GM21786 (cell line): ENCODE results near the gene TRIM14.
"Not testable (repeated sequence)": the region's sequence is repeated elsewhere in the genome, so short reads cannot be mapped to it uniquely, and the experiment has no call there.

Source experiments
- ATAC-seq: cut with Tn5 transposase; IDR thresholded peaks from one replicate; pipeline ENCODE4 v1.9.1; 2021; ENCODE audit not compliant: unreplicated experiment

Gene TRIM14

DNA sequence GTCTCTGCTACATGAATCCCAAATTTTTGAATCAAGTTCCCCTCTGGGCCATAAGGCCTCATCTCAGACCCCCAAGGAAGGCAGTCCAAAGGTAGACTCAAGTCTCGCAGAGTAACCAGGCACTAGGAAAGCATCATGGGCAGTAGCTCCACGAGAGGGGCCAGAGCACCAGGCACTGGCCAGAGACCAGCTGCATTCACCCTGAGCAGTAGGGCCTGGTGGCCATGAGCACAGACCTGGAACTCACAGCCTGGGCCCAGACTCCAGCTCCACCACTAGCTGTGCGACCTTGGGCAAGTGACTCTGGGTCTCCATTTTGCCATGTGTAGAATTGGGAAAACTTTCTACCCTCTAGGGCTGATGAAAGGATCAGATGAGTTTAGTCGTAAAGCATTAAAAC lies 34.0 kb downstream of the TRIM14 start:
- ATAC-seq, result no peak

DNA sequence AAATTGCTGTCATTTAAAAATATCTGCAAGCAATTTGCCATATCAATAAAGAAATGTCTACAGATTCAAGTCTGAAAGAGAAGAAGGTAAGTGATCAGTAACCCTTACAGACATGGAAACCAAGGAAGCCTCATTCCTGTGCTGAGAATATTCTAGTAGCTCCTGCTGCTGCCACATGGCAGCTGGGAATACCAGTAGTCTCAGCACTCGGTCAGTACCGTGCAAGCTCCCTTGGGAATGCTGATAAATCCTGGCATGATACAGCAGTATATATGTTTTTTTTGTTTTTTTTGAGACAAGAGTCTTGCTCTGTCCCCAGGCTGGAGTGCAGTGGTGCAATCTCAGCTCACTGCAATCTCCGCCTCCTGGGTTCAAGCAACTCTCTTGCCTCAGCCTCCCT lies 34.6 kb downstream of the TRIM14 start:
- ATAC-seq, result no peak

DNA sequence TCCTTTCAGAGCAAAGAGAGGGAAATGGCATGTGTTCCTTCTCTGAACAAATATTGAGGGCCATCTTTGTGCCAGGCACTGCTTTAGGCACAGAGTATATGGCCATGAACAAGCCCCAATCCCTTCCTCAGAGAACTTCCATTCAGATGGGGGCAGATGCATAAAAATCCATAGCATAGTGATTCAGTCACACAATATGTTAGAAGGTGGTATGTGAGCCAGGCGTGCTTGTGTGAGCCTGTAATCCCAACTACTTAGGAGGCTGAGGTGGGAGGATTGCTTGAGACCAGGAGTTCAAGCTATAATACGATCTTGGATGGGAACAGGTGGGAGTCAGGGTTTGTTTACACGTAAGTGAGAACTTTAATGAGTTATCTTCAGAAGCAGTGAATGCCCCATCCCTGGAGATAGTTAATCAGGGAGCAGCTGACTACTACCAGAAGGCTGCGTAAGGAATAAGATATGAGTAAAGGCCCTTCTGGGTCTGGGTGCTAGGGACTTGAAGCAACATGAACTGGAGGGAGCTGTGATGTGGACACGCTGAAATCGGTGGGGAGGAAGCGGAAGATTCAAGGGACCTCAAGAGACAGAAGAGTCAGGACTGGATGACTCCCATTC lies 35.3 kb downstream of the TRIM14 start:
- ATAC-seq, result no peak

DNA sequence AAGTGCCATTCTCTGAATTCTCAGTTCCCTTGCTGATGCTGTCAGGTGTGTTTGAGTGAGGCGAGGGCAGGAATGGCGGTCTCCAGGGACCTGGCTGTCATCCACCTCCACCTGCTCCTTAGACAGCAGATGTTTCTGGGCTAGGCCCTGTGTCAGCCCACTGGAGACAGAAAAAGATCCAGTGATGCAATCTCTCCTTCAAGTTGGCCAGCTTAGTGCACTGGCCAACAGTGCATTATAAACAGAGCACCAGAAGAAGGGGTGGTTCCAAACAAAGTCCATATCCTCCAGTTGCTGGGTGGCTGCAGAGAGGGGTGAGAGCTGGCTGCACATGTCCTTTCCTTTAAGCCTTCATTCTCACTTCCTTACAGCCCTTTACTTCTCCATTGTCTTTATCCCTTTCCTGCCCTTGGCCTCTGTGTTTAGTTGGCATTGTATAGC lies 35.9 kb downstream of the TRIM14 start:
- ATAC-seq, result no peak

DNA sequence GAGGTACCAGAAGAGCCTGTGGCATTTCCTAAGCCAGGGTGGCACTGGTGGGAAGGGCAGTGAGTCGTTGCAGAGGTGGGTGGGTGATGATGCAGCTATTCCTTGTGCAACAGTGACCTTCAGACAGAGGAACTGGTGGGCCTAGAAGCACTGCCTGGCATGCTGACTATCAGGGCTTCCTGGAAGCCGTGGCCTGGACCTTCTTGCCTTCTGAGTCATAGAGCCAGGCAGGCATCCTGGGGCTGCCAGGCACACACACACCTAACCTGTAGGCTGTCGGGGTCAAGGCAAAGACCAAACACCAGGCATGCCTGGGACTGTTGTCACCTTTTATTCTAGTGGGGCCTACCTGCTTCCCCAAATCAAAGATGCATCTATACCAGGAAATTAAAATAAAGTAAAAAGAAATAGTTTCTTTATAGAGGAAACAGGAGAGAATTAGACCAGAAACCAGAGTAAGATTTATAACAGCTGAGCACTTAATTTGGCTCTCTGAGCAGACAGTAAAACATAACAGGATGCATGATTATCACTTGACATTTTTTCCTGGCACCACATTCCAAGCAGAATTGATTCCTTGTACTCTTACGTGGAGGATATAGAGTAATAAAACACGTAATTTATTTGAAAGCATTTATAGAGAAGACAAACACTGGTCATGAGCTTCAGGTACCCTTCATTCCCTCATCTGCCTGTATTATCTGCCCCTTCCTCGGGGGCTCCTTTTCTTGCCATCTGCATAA lies 37.4 kb downstream of the TRIM14 start:
- ATAC-seq, result no peak

DNA sequence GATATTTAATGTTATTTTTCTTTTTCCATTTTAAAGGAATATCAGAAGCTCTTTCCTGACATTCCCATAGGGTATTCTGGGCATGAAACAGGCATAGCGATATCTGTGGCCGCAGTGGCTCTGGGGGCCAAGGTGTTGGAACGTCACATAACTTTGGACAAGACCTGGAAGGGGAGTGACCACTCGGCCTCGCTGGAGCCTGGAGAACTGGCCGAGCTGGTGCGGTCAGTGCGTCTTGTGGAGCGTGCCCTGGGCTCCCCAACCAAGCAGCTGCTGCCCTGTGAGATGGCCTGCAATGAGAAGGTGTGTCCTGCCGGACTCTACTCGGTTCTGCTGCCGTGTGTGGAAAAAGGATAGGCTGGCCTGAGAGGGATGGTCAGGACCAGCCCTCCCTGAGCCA lies 38.2 kb downstream of the TRIM14 start:
- no peak for ATAC-seq

DNA sequence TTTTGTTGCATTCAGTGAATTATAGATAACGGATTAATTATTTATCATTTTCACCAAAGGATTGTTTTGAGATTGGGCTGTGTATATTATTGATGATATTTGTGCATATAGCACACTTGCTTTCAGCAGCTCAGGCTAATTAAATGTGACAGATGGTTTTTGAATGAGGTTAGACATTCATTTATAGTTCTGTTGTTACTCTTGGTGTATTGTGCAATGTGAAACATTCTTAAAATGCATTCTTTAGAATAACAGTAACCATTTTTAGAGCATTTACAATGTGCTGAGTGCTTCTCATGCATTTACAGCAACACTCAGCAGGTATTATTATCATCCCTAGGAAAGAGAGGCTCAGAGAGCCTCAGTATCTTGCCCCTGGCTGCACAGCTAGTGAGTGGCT lies 38.7 kb downstream of the TRIM14 start:
- ATAC-seq, result no peak

DNA sequence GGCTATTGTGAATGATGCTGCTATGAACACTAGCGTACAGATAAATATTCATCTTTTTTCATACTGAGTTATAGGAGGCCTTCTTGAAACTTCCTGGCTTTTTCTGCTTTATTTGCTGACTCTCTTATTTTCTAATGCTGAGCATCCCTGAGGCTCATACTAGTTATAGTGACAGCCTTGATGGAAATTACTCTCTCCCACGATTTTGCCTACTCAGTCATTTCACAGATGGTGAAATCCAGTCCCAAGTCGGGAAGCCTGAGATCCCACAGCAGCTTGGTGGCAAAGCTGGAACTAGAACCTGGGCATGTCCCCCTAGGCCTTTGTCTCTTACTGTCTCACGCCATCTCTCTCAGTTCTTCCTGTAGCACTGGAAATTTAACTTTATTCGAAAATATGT lies 40.1 kb downstream of the TRIM14 start:
- no peak for ATAC-seq

DNA sequence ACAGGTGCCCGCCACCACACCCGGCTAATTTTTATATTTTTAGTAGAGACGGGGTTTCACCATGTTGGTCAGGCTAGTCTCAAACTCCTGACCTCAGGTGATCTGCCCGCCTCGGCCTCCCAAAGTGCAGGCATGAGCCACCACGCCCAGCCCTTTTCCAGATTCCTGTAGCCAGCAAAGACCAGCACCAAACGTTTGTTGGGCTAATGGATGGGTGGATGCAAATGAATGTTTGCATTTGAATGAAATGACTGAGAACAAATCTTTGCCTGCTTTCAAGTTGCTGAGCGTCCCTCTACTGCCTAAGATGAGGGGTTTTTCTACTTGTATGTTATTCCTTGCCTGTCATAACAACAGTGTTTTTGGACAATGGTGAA lies 42.5 kb downstream of the TRIM14 start:
- ATAC-seq, result not testable (repeated sequence)

DNA sequence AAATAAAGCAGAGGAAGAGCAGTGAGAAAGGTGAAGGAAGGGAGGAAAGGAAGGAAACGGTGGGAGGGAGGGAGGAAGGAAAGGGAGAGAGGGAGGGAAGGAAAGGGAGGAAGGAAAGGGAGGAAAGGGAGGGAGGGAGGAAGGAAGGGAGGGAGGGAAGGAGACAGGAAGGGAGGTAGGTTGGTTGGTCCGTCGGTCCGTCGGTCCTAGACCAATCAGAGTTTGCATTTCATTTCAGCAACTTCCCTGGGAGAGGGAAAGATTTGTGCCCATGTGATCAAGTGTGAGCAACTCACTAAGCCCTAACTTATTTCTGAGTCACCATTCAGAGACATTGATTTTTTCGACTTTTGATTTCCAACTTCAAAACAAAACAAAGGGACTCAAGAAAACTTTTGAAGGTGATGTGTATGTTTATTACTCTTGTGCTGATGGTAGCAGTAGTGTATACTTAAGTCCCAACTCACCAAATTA lies 43.7 kb downstream of the TRIM14 start:
- no peak for ATAC-seq

DNA sequence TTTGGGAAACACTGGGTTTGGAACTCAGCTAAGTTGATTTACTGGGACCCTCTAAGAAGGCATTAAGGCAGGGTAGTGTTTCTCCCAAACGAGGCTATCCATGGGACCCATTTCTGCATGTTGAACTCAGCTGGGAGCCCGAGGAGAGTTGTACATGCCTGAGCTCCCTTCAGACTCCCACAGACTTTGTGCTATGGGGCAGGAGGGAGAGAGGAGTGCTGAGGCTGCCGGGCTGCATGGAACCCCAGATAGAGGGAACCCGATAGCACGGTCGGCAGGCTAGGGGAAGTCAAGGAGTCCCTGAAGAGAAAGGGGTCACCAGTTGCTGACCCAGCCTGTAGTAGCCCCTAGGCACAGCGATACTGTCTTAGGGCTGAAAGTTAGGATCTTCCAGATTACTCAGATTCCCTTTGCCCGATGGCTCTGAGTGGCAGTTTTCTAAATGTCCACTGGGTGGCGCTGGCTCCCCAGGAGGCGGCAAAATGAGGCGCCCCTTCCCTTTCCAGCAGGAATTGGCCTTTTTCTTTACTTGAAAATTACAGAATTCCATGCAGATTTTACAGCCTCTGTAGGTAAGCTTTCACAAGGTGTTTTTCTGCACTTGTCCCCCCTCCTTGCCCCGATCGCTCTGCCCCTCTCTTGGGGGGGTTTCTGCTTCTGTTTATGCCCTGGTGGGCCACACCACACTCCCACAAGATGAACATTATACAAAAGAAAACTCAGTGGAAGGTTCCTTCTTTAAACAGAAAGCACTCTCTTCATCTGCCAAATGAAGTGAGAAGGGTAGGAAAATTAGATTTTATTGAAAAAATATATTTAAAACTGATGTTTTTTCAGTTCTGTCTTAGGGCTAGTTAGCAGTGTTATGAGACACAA lies 44.7 kb downstream of the TRIM14 start:
- no peak for ATAC-seq

DNA sequence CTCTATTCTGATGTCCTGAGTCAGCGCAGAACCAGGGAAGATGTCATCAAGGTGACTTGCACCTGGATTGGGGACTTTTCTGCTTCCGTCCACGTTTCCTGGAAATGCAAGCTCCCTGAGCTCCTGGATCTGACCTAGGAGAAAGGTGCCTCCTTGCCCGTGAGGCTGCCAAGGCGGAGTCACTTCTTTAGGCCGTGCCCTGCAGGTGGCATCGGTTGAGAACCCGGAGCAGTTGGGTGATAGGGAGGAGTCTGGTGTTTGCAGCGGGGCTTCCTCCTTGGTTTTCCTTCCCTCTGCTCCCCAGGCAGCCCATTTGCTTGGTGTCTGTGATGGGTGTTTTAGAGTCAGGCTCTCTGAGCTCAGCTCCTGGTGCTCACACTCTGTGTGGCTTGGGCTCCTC lies 47.3 kb downstream of the TRIM14 start:
- ATAC-seq, result no peak

DNA sequence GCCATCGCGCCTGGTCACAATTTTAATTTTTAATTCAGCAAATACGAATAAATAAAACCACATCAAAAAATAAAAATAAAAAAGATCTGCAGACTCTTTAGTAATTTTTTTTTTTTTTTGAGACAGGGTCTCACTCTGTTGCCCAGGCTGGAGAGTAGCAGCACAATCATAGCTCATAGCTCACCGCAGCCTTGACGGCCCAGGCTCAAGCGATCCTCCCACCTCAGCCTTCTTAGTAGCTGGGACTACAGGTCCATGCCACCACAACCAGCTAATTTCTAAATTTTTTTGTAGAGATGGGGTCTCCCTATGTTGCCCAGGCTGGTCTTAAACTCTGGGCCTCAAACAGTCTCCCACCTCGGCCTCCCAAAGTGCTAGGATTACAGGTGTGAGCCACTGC lies 48.3 kb downstream of the TRIM14 start:
- no peak for ATAC-seq

DNA sequence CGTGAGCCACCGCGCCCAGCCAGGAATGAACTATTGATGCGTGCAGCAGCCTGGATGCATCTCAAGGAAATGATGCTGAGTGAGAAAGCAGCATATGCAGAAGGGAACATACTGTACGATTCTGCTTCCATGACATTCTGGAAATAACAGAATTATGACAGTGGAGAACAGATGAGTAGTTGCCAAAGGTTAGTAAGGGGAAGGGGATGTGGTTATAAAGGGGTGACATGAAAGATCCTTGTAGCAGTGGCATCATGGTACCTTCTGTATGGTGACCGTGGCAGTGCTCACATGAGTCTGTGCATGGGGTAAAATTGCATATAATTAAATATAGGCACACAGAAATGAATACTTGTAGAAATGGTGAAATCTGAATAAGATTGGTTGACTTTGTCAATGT lies 49.5 kb downstream of the TRIM14 start:
- no peak for ATAC-seq

DNA sequence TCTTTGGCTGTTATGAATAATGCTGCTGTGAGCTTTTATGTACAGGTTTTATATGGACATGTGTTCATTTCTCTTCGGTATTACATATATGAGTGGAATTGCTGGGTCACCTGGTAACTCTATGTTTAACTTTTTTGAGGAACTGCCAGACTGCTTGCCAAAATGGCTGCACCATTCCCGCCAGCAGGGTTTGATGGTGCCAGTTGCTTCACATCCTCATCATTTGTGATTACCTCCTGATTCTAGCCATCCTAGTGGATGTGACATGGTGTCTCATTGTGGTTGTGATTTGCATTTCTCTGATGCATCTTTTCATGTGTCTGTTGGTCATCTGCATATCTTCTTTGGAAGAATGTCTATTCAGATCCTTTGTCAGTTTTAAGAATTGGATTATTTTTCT lies 51.8 kb downstream of the TRIM14 start:
- ATAC-seq, result no peak

DNA sequence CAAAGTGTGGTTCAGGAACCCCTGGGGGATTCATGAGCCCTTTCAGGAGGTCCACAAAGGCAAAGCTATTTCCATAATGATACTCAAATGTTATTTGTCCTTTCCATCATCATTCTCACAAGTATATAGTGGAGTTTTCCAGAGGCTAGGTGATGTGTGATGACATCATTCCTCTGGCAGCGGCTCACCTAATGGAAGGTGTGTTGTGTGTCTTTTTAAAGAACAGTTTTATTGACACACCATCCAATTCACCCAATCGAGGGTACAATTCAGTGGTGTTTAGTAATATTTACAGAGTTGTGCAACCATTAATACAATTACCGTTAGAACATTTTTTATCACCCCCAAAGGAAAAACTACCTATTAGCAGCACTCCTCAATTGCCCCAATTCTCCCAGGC lies 52.8 kb downstream of the TRIM14 start:
- ATAC-seq, result no peak

DNA sequence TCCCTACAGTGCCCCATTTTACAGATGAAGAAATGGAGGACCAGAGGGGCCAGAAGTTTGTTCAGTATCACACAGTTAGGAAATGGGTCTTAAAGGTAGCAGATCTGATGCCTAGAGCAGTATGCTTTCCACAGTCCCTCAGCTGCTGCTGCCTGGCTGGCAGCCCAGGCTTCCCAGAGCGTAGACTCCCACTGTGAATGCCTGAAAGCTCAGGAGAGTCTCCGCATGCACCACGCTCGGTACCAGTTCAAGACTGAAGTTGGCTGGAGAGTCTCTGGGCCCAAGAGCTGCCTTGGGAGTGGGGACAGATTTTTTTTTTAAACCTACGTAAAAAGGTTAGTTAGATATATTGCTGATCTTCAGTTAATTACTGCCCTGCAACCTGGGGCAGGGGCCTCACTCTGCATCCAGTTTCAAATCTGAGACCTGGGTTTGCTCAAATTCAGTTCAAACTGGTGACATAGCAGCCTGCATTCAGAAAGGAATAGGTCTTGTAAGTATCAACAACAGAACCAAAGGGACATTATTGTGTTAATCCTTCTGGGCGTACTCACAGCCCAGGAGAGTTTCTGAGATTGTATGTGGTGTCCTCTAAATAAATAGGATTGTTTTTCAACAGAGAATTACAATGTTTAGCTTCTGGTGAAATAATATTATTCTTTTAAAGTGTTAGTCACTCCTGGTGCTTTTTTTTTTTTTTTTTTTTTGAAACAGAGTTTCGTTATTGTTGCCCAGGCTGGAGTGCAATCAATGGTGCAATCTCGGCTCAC lies 54.2 kb downstream of the TRIM14 start:
- ATAC-seq, result no peak

DNA sequence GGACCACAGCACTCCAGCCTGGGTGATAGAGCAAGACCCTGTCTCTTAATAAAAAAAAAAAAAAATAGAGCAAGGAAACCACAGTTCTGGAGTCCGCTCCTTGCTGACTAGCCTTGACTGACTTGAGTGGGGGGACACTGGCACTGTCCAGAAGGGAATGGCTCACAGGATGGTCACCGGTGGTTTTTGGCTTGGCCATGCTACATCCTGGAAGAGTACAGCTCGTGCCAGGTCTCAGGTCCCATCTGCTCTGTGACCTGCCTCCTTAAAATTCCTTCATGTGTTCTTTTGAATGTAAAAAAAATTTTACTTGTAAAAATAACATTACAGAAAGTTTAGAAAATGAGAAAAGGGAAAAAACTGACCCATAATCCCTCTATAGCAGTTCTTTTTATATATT lies 56.9 kb downstream of the TRIM14 start:
- no peak for ATAC-seq

DNA sequence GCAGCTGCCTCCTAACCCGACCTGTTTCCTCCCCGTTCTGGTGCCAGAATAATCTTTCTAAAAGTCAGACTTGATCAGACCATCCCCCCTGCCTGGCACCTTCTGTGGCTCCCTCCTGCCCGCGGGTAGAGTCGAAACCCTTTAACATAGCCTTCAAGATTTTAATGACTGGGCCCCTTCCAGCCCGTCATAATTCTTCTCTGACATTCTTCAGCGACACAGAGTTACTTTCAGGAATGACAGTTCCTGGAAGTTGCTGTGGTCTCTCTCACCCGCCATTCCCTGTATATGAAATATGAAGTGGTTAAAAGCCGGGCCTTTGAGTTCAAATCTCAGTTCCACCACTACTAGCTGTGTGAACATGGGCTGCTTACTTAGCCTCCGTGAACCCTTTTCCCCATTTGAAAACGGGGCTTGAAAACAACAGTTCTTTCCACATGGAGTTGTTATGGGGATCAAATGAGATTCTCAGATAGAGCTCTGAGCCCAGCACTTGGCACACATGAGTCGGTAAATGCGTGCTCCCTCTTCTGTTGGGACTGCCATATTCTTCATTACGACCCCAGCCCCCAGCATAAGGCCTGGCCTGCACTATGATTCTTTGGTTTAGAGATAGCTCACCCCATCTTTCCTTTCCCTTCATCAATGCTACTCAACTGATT lies 61.8 kb downstream of the TRIM14 start:
- ATAC-seq, result no peak

DNA sequence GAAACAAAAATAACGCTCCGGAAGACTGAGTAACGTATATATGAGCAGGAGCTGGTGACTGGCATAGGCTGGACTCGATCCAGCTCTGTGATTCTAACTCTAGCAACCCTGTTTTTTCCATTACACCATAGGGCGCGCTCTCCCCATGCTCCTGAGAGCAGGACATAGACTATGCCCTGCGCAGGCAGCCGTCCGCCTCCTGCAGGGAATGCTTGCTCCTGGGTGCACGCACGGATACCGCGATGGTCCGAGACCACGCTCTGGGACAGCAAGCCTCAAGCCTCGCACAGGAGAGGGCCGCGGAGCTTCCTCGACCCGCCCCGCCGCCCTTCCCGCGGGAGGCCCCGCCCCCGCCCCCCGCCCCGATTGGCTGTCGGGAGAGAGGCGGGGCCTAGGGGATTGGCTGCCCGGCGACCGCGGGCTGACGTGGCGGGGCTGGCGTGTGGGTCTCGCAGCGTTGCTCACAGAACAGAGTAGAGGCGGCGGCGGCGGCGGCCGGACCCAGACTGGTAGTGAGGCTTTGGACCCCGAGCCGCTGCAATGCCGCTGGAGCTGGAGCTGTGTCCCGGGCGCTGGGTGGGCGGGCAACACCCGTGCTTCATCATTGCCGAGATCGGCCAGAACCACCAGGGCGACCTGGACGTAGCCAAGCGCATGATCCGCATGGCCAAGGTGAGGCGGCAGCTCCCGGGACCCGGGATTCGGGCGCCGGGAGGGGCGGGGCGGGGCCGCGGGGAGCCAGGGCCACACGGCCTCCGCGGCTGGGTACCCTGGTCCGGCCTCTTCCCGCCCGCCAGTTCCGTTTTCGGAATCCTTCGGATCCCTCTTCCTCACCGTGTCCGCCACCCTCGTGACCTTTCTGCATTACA lies 62.5 kb downstream of the TRIM14 start, which contains the start of gene NANS:
Gene NANS, plus strand, starts transcription at position 464 of the 869 bp plus-strand sequence. Its CDS starts 77 bp downstream, at position 541.
- peak; percentile 91 for ATAC-seq
